Measurements from ENCODE around the gene MYRFL. TPM values are rescaled to one million over a fixed set of nuclear protein-coding genes. Genes with fewer than 3 reads are reported as not detected.
"Not testable (repeated sequence)": the region's sequence is repeated elsewhere in the genome, so short reads cannot be mapped to it uniquely, and the experiment has no call there.

The MYRFL gene
- total RNA-seq, 1 experiment from 2014 or later = 3.2 TPM

- Histone ChIP-seq H3K9ac (ENCODE audit: low read length) (no peak overlapping the region), H3K9me3 (ENCODE audit: low read length) (no peaks in the 10 kb centered on the region), H3K4me2 (ENCODE audit: low read depth, low read length, poor library complexity, severe bottlenecking) (no peak overlapping the region), H2AFZ (ENCODE audit: low read length) (no peak overlapping the region), H3K27me3 (ENCODE audit: low read length) (no peaks in the 10 kb centered on the region), H3K4me1 (ENCODE audit: low read length) (no peaks in the 10 kb centered on the region), H3K9me2 (replicated peaks; ENCODE audit: insufficient read depth, low read length) (no peaks in the 10 kb centered on the region), H3K27ac (ENCODE audit: low read length) (no peak overlapping the region), H3K4me3 (ENCODE audit: low read length) (no peak overlapping the region), H4K20me1 (ENCODE audit: insufficient read depth, low read depth, low read length) (no peaks in the 10 kb centered on the region), H3K36me3 (ENCODE audit: insufficient read depth, low read length) (no peaks in the 10 kb centered on the region), H3K79me2 (ENCODE audit: low read length) (no peaks in the 10 kb centered on the region)
- DNase-seq = no peak
Measured at GRCh38 chr12:69846976-69847375, 21.9 kb downstream of the MYRFL start.

- H3K27me3 ChIP-seq (ENCODE audit: low read length) = no peaks in the 10 kb centered on the region
- H3K27ac ChIP-seq (ENCODE audit: low read length) = no peak overlapping the region
- H3K9me2 ChIP-seq (replicated peaks; ENCODE audit: insufficient read depth, low read length) = no peaks in the 10 kb centered on the region
- no peak overlapping the region for H3K4me2 ChIP-seq (ENCODE audit: low read depth, low read length, poor library complexity, severe bottlenecking)
- no peaks in the 10 kb centered on the region for H3K79me2 ChIP-seq (ENCODE audit: low read length)
- no peak overlapping the region for H3K9ac ChIP-seq (ENCODE audit: low read length)
- H3K36me3 ChIP-seq (ENCODE audit: insufficient read depth, low read length) = no peaks in the 10 kb centered on the region
- H3K4me3 ChIP-seq (ENCODE audit: low read length) = no peak overlapping the region
- H2AFZ ChIP-seq (ENCODE audit: low read length) = no peak overlapping the region
- DNase-seq = no peak
- H4K20me1 ChIP-seq (ENCODE audit: insufficient read depth, low read depth, low read length) = no peaks in the 10 kb centered on the region
- H3K4me1 ChIP-seq (ENCODE audit: low read length) = no peaks in the 10 kb centered on the region
- H3K9me3 ChIP-seq (ENCODE audit: low read length) = no peaks in the 10 kb centered on the region
Measured at GRCh38 chr12:69851976-69852375, 26.9 kb downstream of the MYRFL start.

GRCh38 chr12:69853176-69853961, 28.3 kb downstream of the MYRFL start:
- H3K4me1 ChIP-seq (ENCODE audit: low read length); H3K9me3 ChIP-seq (ENCODE audit: low read length); H3K79me2 ChIP-seq (ENCODE audit: low read length); H3K9ac ChIP-seq (ENCODE audit: low read length); H3K27ac ChIP-seq (ENCODE audit: low read length); H3K9me2 ChIP-seq (replicated peaks; ENCODE audit: insufficient read depth, low read length); H3K4me3 ChIP-seq (ENCODE audit: low read length); H3K4me2 ChIP-seq (ENCODE audit: low read depth, low read length, poor library complexity, severe bottlenecking); H2AFZ ChIP-seq (ENCODE audit: low read length); H3K27me3 ChIP-seq (ENCODE audit: low read length); H4K20me1 ChIP-seq (ENCODE audit: insufficient read depth, low read depth, low read length); DNase-seq; H3K36me3 ChIP-seq (ENCODE audit: insufficient read depth, low read length): not testable (repeated sequence)

GRCh38 chr12:69866698-69867097, 41.7 kb downstream of the MYRFL start:
- Histone ChIP-seq H3K9me2 (replicated peaks; ENCODE audit: insufficient read depth, low read length) (no peaks in the 10 kb centered on the region), H3K9me3 (ENCODE audit: low read length) (no peaks in the 10 kb centered on the region), H3K4me2 (ENCODE audit: low read depth, low read length, poor library complexity, severe bottlenecking) (no peak overlapping the region), H3K4me1 (ENCODE audit: low read length) (no peaks in the 10 kb centered on the region), H3K36me3 (ENCODE audit: insufficient read depth, low read length) (no peaks in the 10 kb centered on the region), H3K27ac (ENCODE audit: low read length) (no peak overlapping the region), H3K4me3 (ENCODE audit: low read length) (no peak overlapping the region), H3K9ac (ENCODE audit: low read length) (no peak overlapping the region), H2AFZ (ENCODE audit: low read length) (no peak overlapping the region), H3K79me2 (ENCODE audit: low read length) (no peaks in the 10 kb centered on the region), H3K27me3 (ENCODE audit: low read length) (no peaks in the 10 kb centered on the region), H4K20me1 (ENCODE audit: insufficient read depth, low read depth, low read length) (no peaks in the 10 kb centered on the region)
- no peak for DNase-seq

- no peak overlapping the region for H3K27ac ChIP-seq (ENCODE audit: low read length)
- H3K4me1 ChIP-seq (ENCODE audit: low read length) = peaks cover 8% of the 10 kb centered on the region
- H3K9me2 ChIP-seq (replicated peaks; ENCODE audit: insufficient read depth, low read length) = no peaks in the 10 kb centered on the region
- H2AFZ ChIP-seq (ENCODE audit: low read length) = no peak overlapping the region
- no peaks in the 10 kb centered on the region for H3K36me3 ChIP-seq (ENCODE audit: insufficient read depth, low read length)
- H4K20me1 ChIP-seq (ENCODE audit: insufficient read depth, low read depth, low read length) = no peaks in the 10 kb centered on the region
- H3K4me2 ChIP-seq (ENCODE audit: low read depth, low read length, poor library complexity, severe bottlenecking) = no peak overlapping the region
- no peak overlapping the region for H3K4me3 ChIP-seq (ENCODE audit: low read length)
- no peak for DNase-seq
- no peak overlapping the region for H3K9ac ChIP-seq (ENCODE audit: low read length)
- H3K27me3 ChIP-seq (ENCODE audit: low read length) = no peaks in the 10 kb centered on the region
- H3K79me2 ChIP-seq (ENCODE audit: low read length) = no peaks in the 10 kb centered on the region
- no peaks in the 10 kb centered on the region for H3K9me3 ChIP-seq (ENCODE audit: low read length)
Measured at GRCh38 chr12:69868695-69869094, 43.7 kb downstream of the MYRFL start.

- DNase-seq = no peak
- H2AFZ ChIP-seq (ENCODE audit: low read length) = no peak overlapping the region
- H3K4me3 ChIP-seq (ENCODE audit: low read length) = no peak overlapping the region
- H3K27me3 ChIP-seq (ENCODE audit: low read length) = no peaks in the 10 kb centered on the region
- no peak overlapping the region for H3K4me2 ChIP-seq (ENCODE audit: low read depth, low read length, poor library complexity, severe bottlenecking)
- peaks cover 10% of the 10 kb centered on the region for H3K4me1 ChIP-seq (ENCODE audit: low read length)
- H4K20me1 ChIP-seq (ENCODE audit: insufficient read depth, low read depth, low read length) = no peaks in the 10 kb centered on the region
- no peak overlapping the region for H3K27ac ChIP-seq (ENCODE audit: low read length)
- H3K9me2 ChIP-seq (replicated peaks; ENCODE audit: insufficient read depth, low read length) = no peaks in the 10 kb centered on the region
- no peaks in the 10 kb centered on the region for H3K36me3 ChIP-seq (ENCODE audit: insufficient read depth, low read length)
- no peaks in the 10 kb centered on the region for H3K79me2 ChIP-seq (ENCODE audit: low read length)
- H3K9me3 ChIP-seq (ENCODE audit: low read length) = no peaks in the 10 kb centered on the region
- H3K9ac ChIP-seq (ENCODE audit: low read length) = no peak overlapping the region
Measured at GRCh38 chr12:69872804-69873203, 47.8 kb downstream of the MYRFL start.

- Histone ChIP-seq H3K4me3 (ENCODE audit: low read length) (no peak overlapping the region), H3K27me3 (ENCODE audit: low read length) (no peaks in the 10 kb centered on the region), H3K4me1 (ENCODE audit: low read length) (peaks cover 10% of the 10 kb centered on the region), H3K36me3 (ENCODE audit: insufficient read depth, low read length) (no peaks in the 10 kb centered on the region), H3K27ac (ENCODE audit: low read length) (no peak overlapping the region), H3K9me2 (replicated peaks; ENCODE audit: insufficient read depth, low read length) (no peaks in the 10 kb centered on the region), H3K4me2 (ENCODE audit: low read depth, low read length, poor library complexity, severe bottlenecking) (peak overlapping the region; percentile 35), H2AFZ (ENCODE audit: low read length) (no peak overlapping the region), H3K9ac (ENCODE audit: low read length) (no peak overlapping the region), H4K20me1 (ENCODE audit: insufficient read depth, low read depth, low read length) (no peaks in the 10 kb centered on the region), H3K9me3 (ENCODE audit: low read length) (no peaks in the 10 kb centered on the region), H3K79me2 (ENCODE audit: low read length) (no peaks in the 10 kb centered on the region)
- DNase-seq = no peak
Measured at GRCh38 chr12:69873429-69873828, 48.4 kb downstream of the MYRFL start.

GRCh38 chr12:69874606-69875005, 49.6 kb downstream of the MYRFL start:
- no peak overlapping the region for H3K9ac ChIP-seq (ENCODE audit: low read length)
- no peak overlapping the region for H2AFZ ChIP-seq (ENCODE audit: low read length)
- H3K4me3 ChIP-seq (ENCODE audit: low read length) = no peak overlapping the region
- H3K9me2 ChIP-seq (replicated peaks; ENCODE audit: insufficient read depth, low read length) = no peaks in the 10 kb centered on the region
- H3K9me3 ChIP-seq (ENCODE audit: low read length) = no peaks in the 10 kb centered on the region
- H3K36me3 ChIP-seq (ENCODE audit: insufficient read depth, low read length) = no peaks in the 10 kb centered on the region
- H3K4me1 ChIP-seq (ENCODE audit: low read length) = peaks cover 20% of the 10 kb centered on the region
- no peak for DNase-seq
- H3K27ac ChIP-seq (ENCODE audit: low read length) = no peak overlapping the region
- H3K27me3 ChIP-seq (ENCODE audit: low read length) = no peaks in the 10 kb centered on the region
- no peaks in the 10 kb centered on the region for H4K20me1 ChIP-seq (ENCODE audit: insufficient read depth, low read depth, low read length)
- H3K4me2 ChIP-seq (ENCODE audit: low read depth, low read length, poor library complexity, severe bottlenecking) = no peak overlapping the region
- no peaks in the 10 kb centered on the region for H3K79me2 ChIP-seq (ENCODE audit: low read length)

All from Karpas-422 (cell line).